Fibroblast of pulmonary artery (primary cell): ENCODE data around the gene ZMIZ1.

ENCODE experiments used
- DNase-seq: peaks from one replicate; pipeline ENCODE4 v3.0.0-alpha.2; 2010; ENCODE audit warnings: low read depth
- H3K4me3 ChIP-seq: replicated peaks from 2 replicates; pipeline ENCODE4 v1.5.1; 2011; ENCODE audit warnings: low read depth, mild to moderate bottlenecking, control low read depth, low read length, moderate library complexity
- TF ChIP-seq, protein P1 (sequence below): IDR thresholded peaks from 2 replicates; pipeline ENCODE4 v1.5.1; 2011; ENCODE audit warnings: mild to moderate bottlenecking, control low read depth, low read length, inconsistent platforms; ENCODE audit errors: missing control alignments

ZMIZ1 gene

DNA sequence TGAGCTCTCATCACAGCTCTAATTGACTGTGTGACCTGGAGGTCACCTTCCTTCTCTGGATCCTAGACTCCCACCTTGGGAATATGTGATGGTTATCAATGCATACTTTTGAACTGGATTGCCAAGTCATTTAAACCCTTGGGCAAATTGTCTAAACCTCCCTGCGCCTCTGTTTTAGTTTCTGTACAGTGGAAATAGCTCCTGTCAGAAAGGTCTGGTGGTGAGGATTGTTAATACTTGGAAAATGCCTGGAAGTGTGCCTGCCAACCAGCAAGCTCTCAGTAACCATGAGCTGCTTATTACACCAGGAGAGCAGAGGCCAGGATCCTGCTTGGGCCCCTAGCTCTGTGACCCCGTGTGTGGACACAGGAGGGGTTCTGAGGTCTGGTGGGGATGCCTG lies 169.8 kb downstream of the ZMIZ1 start:
- no peak for DNase-seq
- no peak overlapping the region for H3K4me3 ChIP-seq
- TF ChIP-seq, protein P1, sequence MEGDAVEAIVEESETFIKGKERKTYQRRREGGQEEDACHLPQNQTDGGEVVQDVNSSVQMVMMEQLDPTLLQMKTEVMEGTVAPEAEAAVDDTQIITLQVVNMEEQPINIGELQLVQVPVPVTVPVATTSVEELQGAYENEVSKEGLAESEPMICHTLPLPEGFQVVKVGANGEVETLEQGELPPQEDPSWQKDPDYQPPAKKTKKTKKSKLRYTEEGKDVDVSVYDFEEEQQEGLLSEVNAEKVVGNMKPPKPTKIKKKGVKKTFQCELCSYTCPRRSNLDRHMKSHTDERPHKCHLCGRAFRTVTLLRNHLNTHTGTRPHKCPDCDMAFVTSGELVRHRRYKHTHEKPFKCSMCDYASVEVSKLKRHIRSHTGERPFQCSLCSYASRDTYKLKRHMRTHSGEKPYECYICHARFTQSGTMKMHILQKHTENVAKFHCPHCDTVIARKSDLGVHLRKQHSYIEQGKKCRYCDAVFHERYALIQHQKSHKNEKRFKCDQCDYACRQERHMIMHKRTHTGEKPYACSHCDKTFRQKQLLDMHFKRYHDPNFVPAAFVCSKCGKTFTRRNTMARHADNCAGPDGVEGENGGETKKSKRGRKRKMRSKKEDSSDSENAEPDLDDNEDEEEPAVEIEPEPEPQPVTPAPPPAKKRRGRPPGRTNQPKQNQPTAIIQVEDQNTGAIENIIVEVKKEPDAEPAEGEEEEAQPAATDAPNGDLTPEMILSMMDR, result no peak

DNA sequence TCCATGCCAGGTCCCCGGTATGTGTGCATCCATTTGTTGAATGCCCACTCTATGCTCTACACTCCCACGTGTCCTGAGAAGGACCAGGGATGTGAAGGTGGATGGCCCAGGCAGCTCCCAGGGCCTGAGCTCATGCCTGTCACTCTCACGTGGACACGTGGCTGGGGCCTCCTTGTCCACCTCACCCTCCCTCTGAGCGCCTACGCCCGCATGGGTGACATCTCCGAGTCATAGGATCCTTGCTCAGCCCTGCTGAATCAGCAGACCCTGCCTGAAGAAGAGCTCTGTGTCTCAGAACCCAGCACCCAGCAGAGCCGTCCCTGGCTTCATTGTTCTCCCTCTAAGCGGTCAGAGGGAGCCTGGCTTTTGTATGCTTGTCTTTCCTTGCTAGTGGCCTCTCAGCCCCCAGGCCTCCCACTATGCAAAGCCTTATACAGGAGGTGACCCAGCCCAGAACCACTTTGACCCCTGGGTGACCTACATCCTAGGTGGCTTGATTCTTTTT lies 170.6 kb downstream of the ZMIZ1 start:
- no peak for DNase-seq
- no peak overlapping the region for H3K4me3 ChIP-seq
- TF ChIP-seq, protein P1, result no peak

DNA sequence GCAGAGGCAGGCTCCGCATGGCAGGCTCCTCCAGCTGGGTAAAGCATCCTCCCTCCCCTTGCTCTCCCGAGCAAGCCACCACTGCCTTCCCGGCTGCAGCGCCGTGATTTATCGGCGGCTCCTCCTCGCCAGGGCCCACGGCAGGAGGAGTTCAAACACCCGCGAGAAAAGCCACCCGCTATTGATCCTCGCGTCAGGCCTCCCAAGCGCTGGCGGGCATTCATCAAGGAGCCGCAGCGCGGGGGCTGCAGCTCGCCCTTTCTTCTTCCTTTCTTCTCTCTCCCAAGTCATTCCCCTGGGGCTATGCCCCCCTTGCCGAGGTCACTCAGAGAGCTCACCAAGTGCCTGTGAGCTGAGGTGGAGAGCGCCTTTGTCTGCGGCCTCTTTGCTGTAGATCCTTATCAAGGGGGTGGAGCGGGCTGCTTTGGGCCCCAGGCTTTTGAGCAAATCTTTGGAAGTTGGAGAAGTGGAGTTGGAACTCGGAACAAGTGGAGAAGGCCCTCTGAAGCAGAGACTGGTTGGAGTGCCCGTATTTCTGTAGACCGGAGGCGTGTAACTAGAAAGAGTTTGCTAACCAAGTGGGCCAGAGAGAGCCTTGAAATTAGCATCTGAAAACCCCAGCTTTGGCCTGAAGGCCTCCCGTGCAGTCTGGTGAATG lies 171.3 kb downstream of the ZMIZ1 start:
- H3K4me3 ChIP-seq, result no peak overlapping the region
- no peak for DNase-seq
- TF ChIP-seq, protein P1, result no peak

DNA sequence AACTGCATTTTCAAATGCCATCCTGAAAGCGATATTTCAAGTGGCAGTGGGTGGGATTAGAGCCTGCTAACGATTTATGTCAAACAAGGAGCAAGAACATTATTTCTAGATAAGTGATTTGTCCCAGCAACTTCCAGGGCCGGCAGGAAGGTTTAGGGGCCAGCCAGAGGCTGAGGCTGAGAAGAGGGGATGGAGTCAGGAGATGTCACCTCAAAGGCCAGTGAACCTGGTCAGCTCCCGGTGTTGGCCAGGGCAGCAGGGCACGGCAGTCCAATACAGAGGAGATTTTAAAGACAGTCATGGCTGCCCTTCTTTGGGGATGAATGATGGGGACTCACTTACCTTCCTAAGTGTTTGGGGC lies 172.8 kb downstream of the ZMIZ1 start:
- TF ChIP-seq, protein P1, result no peak
- H3K4me3 ChIP-seq, result no peak overlapping the region
- no peak for DNase-seq

DNA sequence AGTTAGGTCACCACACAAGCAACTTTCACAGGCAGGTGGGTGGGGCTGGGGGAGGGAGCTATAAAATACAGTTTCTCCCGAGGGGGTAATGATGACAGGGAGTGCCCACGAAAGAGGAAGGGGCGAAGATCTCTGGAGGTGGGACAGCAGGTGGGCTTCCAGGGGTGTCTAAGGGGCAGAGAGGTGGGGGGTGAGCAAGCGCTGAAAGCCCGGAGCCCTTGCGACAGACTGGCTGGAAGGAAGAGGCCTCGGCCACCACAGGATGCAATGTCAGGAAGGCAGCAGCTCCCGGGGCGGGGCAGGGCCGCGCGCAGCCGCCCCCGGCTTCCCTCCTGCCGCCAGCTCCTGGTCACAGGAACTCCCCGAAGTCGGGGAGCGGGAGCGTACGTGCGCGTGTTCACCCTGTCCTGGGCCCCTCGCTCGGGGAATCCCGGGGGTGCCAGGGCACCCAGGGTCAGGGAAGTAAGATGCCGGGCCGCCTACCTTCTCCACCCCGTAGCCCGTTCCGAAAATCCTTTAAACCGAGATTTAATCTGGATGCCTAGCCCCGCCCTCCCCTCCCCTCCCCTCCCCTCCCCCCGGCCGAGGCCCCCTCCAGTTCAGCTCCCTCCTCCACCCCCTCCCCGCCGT lies 173.3 kb downstream of the ZMIZ1 start:
- peak; percentile 43 for DNase-seq
- TF ChIP-seq, protein P1, result no peak
- H3K4me3 ChIP-seq, result peak overlapping the region; percentile 45

DNA sequence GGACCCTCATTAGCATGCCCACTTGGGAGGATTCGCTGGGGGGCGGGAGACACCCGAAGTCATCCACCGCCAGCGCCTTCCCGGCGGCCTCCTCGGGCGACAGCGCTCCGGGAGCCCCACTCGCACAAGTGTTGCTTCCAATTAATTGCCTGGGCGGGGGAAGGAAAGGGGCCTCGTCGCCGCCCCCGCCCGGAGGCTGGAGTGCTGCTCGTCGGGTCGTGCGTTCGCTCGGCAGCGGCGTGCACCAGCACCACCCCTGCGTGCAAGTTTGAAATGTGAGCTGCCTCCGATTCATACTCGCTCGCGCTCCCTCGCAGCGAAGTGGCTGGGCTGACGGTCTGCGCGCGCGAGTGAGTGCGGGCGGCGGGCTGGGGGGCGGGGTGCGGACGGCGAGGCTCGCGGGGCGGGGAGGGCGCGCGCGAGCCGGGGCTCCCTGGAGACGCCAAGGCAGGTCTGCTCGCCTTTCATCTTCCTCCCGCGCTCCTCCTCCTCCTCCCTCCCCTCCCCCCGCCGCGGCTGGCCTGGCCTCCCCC lies 173.9 kb downstream of the ZMIZ1 start:
- TF ChIP-seq, protein P1, result no peak
- DNase-seq, result peak; percentile 69

More for the DNA sequence above, 173.9 kb downstream of the ZMIZ1 start:
- peak overlapping the region; percentile 45 for H3K4me3 ChIP-seq
